HG03280 (cell line): ENCODE measurements around the gene PDX1.

Experiments
- ATAC-seq: cut with Tn5 transposase; IDR thresholded peaks from one replicate; pipeline ENCODE4 v1.9.1; 2021; ENCODE audit warnings: mild to moderate bottlenecking, moderate library complexity; ENCODE audit not compliant: unreplicated experiment

PDX1 gene

GRCh38 chr13:27919934-27920676 is at the start of gene PDX1:
PDX1 (plus strand) TSS chr13:27920000; CDS start chr13:27920139, 139 bp downstream.
- no peak for ATAC-seq

DNA sequence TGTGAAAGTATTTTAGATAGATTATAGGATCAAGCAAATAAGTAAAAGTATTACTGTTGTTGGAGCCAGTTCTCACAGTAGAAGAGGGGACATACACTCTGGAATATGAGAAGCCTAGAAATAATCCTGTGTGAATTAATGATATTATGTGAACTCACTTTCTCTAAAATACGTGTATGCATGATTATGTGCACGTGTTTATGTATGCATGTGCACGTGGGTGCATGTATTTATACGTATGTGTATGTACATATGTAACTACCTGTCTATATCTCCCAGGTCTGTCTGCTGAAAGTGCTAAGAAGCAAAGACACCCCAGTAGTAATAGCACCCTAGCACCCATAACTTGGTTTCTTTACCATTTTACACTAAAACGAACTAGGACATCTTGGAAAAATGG is 41.5 kb upstream of the PDX1 start:
- no peak for ATAC-seq

- ATAC-seq, result no peak
These were observed 30.3 kb upstream of the PDX1 start for GRCh38 chr13:27889471-27889870.

DNA sequence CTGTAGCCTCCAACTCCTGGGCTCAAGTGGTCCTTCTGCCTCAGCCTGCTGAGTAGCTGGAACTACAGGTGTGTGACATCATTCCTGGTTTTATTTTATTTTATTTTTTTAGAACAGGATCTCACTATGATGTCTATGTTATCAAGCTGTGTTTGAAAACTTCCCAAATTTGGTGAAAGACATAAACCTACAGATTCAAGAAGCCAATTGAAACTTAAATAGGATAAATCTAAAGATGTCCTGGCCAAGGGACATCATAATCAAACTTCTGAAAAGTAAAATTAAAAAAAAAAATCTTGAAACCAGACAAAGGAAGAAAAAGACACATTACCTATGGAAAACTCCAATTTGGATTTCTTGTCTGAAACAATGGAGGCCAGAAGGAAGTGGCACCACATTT is 23.1 kb upstream of the PDX1 start:
- ATAC-seq, result no peak

GRCh38 chr13:27904719-27905118 is 15.1 kb upstream of the PDX1 start:
- no peak for ATAC-seq

GRCh38 chr13:27905650-27906049 is 14.2 kb upstream of the PDX1 start:
- ATAC-seq, result no peak

- ATAC-seq, result no peak
These were observed 12.5 kb upstream of the PDX1 start for GRCh38 chr13:27907121-27907787.

DNA sequence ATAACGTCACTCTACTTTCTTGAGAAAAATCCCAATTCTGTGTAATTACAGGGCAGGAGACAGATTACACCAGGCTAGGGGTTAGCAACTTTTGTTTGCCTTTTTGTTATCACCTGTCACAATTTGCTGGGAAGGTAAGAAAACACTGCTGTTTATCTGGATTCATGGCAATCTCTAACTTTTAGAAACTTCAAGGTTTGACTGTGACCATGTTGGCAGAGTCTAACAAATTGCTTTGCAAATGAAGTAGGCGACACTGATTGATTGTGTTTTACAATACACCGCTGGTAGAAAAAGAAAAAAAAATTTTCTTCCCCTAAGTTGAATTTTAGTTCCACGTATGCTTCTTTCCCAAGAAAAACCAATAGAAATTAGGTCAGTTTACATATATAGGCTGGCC is 10.4 kb upstream of the PDX1 start:
- ATAC-seq, result no peak

GRCh38 chr13:27911521-27911920 is 8.3 kb upstream of the PDX1 start:
- no peak for ATAC-seq

- no peak for ATAC-seq
These were observed 6.6 kb upstream of the PDX1 start for GRCh38 chr13:27913160-27913559.

DNA sequence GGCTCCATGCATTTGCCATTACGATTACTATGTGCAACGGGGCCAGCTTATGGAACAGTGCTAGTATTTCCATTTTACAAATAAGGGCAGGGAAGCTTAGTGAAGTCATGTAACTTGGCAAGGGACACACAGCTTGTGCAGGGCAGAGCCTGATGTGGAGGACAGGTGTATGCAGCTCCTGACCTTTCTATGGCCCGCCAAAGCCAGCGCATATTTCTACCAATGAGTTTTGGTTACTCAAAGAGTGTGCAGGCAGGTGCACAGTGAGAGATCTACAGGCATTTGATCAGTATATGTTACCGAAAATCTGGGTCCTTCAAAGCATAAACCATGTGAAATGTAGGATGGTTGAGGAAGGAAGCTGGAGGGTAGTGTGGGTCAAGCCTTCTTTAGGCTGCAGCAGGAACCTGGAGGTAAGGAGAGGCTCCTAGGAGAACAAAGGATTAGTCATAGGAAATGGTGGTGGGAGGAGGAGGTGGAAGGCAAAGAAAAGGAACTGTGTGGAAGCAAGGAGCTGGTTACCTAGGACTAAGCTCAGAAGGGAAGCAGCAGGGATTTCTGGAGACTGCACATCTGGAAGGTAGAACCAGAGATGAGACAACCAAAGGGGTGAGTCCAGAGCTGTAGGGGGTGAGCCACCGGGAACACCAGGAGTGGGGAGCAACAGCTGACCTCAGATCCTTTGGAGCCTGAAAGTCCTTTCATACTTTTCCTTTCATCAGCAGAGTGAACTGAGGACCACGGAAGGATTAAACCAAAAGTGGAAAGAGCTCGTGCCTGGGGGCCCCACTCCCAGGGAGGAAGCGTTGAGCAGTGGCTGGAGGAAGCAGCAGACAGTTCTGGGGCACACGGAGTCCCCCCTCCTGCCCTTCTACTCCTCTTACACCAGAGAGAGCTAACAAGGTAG is 4.2 kb upstream of the PDX1 start:
- ATAC-seq, result no peak

GRCh38 chr13:27917121-27917947 is 2.5 kb upstream of the PDX1 start:
- ATAC-seq, result no peak

DNA sequence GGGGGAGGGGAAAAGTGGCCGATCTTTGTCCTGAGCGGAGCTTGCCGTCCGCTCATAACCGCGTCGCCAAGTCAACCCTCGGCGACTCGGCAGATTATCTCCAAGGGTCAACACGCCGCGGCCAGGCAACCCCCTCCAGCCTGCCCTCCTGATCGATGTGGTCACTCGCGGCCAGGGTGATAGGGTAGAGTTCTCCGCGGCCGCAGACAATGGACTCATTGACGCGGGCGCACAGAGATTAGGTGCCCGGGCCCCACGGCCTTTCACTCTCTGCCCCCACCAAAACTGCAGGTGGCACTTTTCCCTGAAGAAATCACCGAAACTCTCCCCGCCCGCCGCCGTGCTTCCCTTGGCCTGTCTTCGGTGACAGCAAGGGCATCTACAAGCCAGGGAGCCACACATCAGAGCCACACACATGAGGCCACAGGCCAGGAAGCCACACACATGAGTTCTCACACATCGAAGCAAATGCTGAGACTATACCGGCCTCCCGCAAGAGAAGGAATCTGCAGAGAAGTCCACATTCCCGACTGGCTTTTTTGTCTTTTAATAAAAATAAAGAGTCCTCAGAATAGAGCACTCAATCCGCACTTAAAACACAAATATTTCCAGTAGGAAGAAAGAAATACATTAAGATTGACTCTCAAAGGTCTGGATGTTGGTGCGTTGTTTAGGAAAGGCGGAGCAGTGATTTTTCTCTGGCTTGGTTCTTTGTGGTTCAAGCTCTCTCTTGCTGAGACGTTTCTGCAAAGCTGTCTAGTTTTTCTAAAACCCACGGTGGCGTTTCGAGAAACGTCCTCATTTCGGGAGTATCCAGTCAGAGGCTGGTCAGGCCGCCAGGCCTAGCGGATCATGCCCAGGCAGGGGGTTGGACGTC is 1.5 kb upstream of the PDX1 start:
- no peak for ATAC-seq

- ATAC-seq, result no peak
These were observed 712 bp upstream of the PDX1 start for GRCh38 chr13:27918918-27919658.

DNA sequence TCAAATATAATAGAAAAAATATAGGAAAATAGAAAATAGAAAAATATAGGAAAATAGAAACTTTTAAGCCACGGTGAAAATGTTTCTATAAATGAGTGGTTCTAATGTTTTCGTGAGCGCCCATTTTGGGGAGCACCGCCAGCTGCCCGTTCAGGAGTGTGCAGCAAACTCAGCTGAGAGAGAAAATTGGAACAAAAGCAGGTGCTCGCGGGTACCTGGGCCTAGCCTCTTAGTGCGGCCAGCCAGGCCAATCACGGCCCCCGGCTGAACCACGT is 204 bp upstream of the PDX1 start:
- no peak for ATAC-seq

GRCh38 chr13:27920677-27921420 is 1.0 kb downstream of the PDX1 start:
- no peak for ATAC-seq

DNA sequence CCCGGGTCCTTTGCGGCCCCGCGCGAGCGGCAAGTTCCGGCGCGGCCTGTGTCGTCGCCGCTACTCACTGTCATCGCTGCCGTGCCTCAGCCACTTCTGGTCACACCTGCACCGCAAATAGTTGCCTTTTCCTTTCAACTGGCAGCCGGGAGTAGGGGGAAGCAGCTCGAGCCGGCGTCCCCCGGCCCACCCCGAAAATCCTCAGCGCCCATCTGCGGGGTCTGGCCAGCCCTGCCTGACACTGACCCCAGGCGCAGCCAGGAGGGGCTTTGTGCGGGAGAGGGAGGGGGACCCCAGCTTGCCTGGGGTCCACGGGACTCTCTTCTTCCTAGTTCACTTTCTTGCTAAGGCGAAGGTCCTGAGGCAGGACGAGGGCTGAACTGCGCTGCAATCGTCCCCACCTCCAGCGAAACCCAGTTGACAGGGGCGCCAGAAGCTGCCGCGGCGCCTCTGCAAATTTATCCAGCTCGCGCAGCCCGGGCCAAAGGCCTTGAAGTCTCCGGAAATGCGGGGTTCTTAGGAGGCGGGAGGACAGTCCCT is 1.7 kb downstream of the PDX1 start:
- no peak for ATAC-seq
